ENCODE measurements around the gene THADA. TPM values are rescaled to one million over a fixed set of nuclear protein-coding genes. Genes with fewer than 3 reads are reported as not detected.

The THADA gene
- total and polyA plus RNA-seq, 2 donors: 11.8 to 20.6 TPM

GRCh38 chr2:43255296-43255910 is 340.4 kb downstream of the THADA start:
- 81% methylated on average over 8 of the region's 8 CpGs for WGBS
- no peak overlapping the region for H3K4me3 ChIP-seq (ENCODE audit: low read length in 2 of 2)
- H3K9me3 ChIP-seq (ENCODE audit: control insufficient read depth in 2 of 2, insufficient read depth in 1 of 2, low read length in 1 of 2): no peaks in the 10 kb centered on the region
- peaks cover 0 to 13% of the 10 kb centered on the region in 2 donors for H3K4me1 ChIP-seq (ENCODE audit: control insufficient read depth in 2 of 2, insufficient read depth in 2 of 2, low read length in 2 of 2)
- no peaks in the 10 kb centered on the region for H3K27me3 ChIP-seq (ENCODE audit: control insufficient read depth in 2 of 2, insufficient read depth in 1 of 2, low read length in 1 of 2)
- peaks cover 7 to 9% of the 10 kb centered on the region in 2 donors for H3K36me3 ChIP-seq (ENCODE audit: control insufficient read depth in 2 of 2, insufficient read depth in 2 of 2, low read length in 1 of 2)
- DNase-seq (ENCODE audit: low read depth in 6 of 9, low spot score in 9 of 9): no peak
- H3K27ac ChIP-seq (ENCODE audit: low read depth in 1 of 2, low read length in 1 of 2): peak overlapping the region in 1 of 2 donors; percentile 47

GRCh38 chr2:43254331-43254730 is 341.5 kb downstream of the THADA start:
- Histone ChIP-seq H3K4me3 (ENCODE audit: low read length in 2 of 2) (no peak overlapping the region), H3K27ac (ENCODE audit: low read depth in 1 of 2, low read length in 1 of 2) (no peak overlapping the region), H3K9me3 (ENCODE audit: control insufficient read depth in 2 of 2, insufficient read depth in 1 of 2, low read length in 1 of 2) (no peaks in the 10 kb centered on the region), H3K4me1 (ENCODE audit: control insufficient read depth in 2 of 2, insufficient read depth in 2 of 2, low read length in 2 of 2) (peaks cover 0 to 13% of the 10 kb centered on the region in 2 donors), H3K27me3 (ENCODE audit: control insufficient read depth in 2 of 2, insufficient read depth in 1 of 2, low read length in 1 of 2) (no peaks in the 10 kb centered on the region), H3K36me3 (ENCODE audit: control insufficient read depth in 2 of 2, insufficient read depth in 2 of 2, low read length in 1 of 2) (peaks cover 7 to 9% of the 10 kb centered on the region in 2 donors)
- WGBS: 98% methylated on average over 5 of the region's 5 CpGs
- DNase-seq (ENCODE audit: low read depth in 6 of 9, low spot score in 9 of 9): no peak

GRCh38 chr2:43251171-43251731 is 344.6 kb downstream of the THADA start:
- Histone ChIP-seq H3K4me3 (ENCODE audit: low read length in 2 of 2) (no peak overlapping the region), H3K4me1 (ENCODE audit: control insufficient read depth in 2 of 2, insufficient read depth in 2 of 2, low read length in 2 of 2) (peaks cover 0 to 13% of the 10 kb centered on the region in 2 donors), H3K9me3 (ENCODE audit: control insufficient read depth in 2 of 2, insufficient read depth in 1 of 2, low read length in 1 of 2) (no peaks in the 10 kb centered on the region), H3K27ac (ENCODE audit: low read depth in 1 of 2, low read length in 1 of 2) (peak overlapping the region; percentile 38 to 85), H3K27me3 (ENCODE audit: control insufficient read depth in 2 of 2, insufficient read depth in 1 of 2, low read length in 1 of 2) (no peaks in the 10 kb centered on the region), H3K36me3 (ENCODE audit: control insufficient read depth in 2 of 2, insufficient read depth in 2 of 2, low read length in 1 of 2) (peaks cover under 1 to 4% of the 10 kb centered on the region in 2 donors)
- 65% methylated on average over 5 of the region's 5 CpGs for WGBS
- DNase-seq (ENCODE audit: low read depth in 6 of 9, low spot score in 9 of 9): peak in 2 of 9 donors; percentile 9 to 33

- H3K27ac ChIP-seq (ENCODE audit: low read depth in 1 of 2, low read length in 1 of 2): no peak overlapping the region
Measured at GRCh38 chr2:43250015-43250414, 345.8 kb downstream of the THADA start.

GRCh38 chr2:43248621-43249020 is 347.2 kb downstream of the THADA start:
- DNase-seq (ENCODE audit: low read depth in 6 of 9, low spot score in 9 of 9): no peak
- Histone ChIP-seq H3K27me3 (ENCODE audit: control insufficient read depth in 2 of 2, insufficient read depth in 1 of 2, low read length in 1 of 2) (no peaks in the 10 kb centered on the region), H3K9me3 (ENCODE audit: control insufficient read depth in 2 of 2, insufficient read depth in 1 of 2, low read length in 1 of 2) (no peaks in the 10 kb centered on the region), H3K36me3 (ENCODE audit: control insufficient read depth in 2 of 2, insufficient read depth in 2 of 2, low read length in 1 of 2) (peaks cover 4 to 10% of the 10 kb centered on the region in 2 donors), H3K4me1 (ENCODE audit: control insufficient read depth in 2 of 2, insufficient read depth in 2 of 2, low read length in 2 of 2) (peaks cover 0 to 13% of the 10 kb centered on the region in 2 donors), H3K4me3 (ENCODE audit: low read length in 2 of 2) (no peak overlapping the region), H3K27ac (ENCODE audit: low read depth in 1 of 2, low read length in 1 of 2) (no peak overlapping the region)
- WGBS: 97% methylated on average over 7 of the region's 7 CpGs

More at GRCh38 chr2:43250015-43250414, 345.8 kb downstream of the THADA start:
- Histone ChIP-seq H3K36me3 (ENCODE audit: control insufficient read depth in 2 of 2, insufficient read depth in 2 of 2, low read length in 1 of 2) (peaks cover 3 to 4% of the 10 kb centered on the region in 2 donors), H3K27me3 (ENCODE audit: control insufficient read depth in 2 of 2, insufficient read depth in 1 of 2, low read length in 1 of 2) (no peaks in the 10 kb centered on the region), H3K4me3 (ENCODE audit: low read length in 2 of 2) (no peak overlapping the region), H3K4me1 (ENCODE audit: control insufficient read depth in 2 of 2, insufficient read depth in 2 of 2, low read length in 2 of 2) (peaks cover 0 to 13% of the 10 kb centered on the region in 2 donors), H3K9me3 (ENCODE audit: control insufficient read depth in 2 of 2, insufficient read depth in 1 of 2, low read length in 1 of 2) (no peaks in the 10 kb centered on the region)
- WGBS: 99% methylated on average over 2 of the region's 2 CpGs
- DNase-seq (ENCODE audit: low read depth in 6 of 9, low spot score in 9 of 9): no peak

GRCh38 chr2:43246641-43247040 is 349.2 kb downstream of the THADA start:
- no peak overlapping the region for H3K4me3 ChIP-seq (ENCODE audit: low read length in 2 of 2)
- no peaks in the 10 kb centered on the region for H3K9me3 ChIP-seq (ENCODE audit: control insufficient read depth in 2 of 2, insufficient read depth in 1 of 2, low read length in 1 of 2)
- 94% methylated on average over 3 of the region's 3 CpGs for WGBS
- H3K36me3 ChIP-seq (ENCODE audit: control insufficient read depth in 2 of 2, insufficient read depth in 2 of 2, low read length in 1 of 2): peaks cover 0 to 10% of the 10 kb centered on the region in 2 donors
- no peaks in the 10 kb centered on the region for H3K27me3 ChIP-seq (ENCODE audit: control insufficient read depth in 2 of 2, insufficient read depth in 1 of 2, low read length in 1 of 2)
- H3K4me1 ChIP-seq (ENCODE audit: control insufficient read depth in 2 of 2, insufficient read depth in 2 of 2, low read length in 2 of 2): peaks cover 0 to 10% of the 10 kb centered on the region in 2 donors
- DNase-seq (ENCODE audit: low read depth in 6 of 9, low spot score in 9 of 9): no peak
- H3K27ac ChIP-seq (ENCODE audit: low read depth in 1 of 2, low read length in 1 of 2): no peak overlapping the region

- Histone ChIP-seq H3K36me3 (ENCODE audit: control insufficient read depth in 2 of 2, insufficient read depth in 2 of 2, low read length in 1 of 2) (peaks cover 0 to 10% of the 10 kb centered on the region in 2 donors), H3K27ac (ENCODE audit: low read depth in 1 of 2, low read length in 1 of 2) (no peak overlapping the region), H3K4me1 (ENCODE audit: control insufficient read depth in 2 of 2, insufficient read depth in 2 of 2, low read length in 2 of 2) (no peaks in the 10 kb centered on the region), H3K9me3 (ENCODE audit: control insufficient read depth in 2 of 2, insufficient read depth in 1 of 2, low read length in 1 of 2) (no peaks in the 10 kb centered on the region), H3K4me3 (ENCODE audit: low read length in 2 of 2) (no peak overlapping the region), H3K27me3 (ENCODE audit: control insufficient read depth in 2 of 2, insufficient read depth in 1 of 2, low read length in 1 of 2) (no peaks in the 10 kb centered on the region)
- 99% methylated on average over 10 of the region's 10 CpGs for WGBS
- DNase-seq (ENCODE audit: low read depth in 6 of 9, low spot score in 9 of 9): no peak
Measured at GRCh38 chr2:43241558-43241957, 354.3 kb downstream of the THADA start.

- no peak for DNase-seq (ENCODE audit: low read depth in 6 of 9, low spot score in 9 of 9)
- H3K4me1 ChIP-seq (ENCODE audit: control insufficient read depth in 2 of 2, insufficient read depth in 2 of 2, low read length in 2 of 2): no peaks in the 10 kb centered on the region
- peaks cover 0 to 10% of the 10 kb centered on the region in 2 donors for H3K36me3 ChIP-seq (ENCODE audit: control insufficient read depth in 2 of 2, insufficient read depth in 2 of 2, low read length in 1 of 2)
- no peaks in the 10 kb centered on the region for H3K27me3 ChIP-seq (ENCODE audit: control insufficient read depth in 2 of 2, insufficient read depth in 1 of 2, low read length in 1 of 2)
- H3K4me3 ChIP-seq (ENCODE audit: low read length in 2 of 2): no peak overlapping the region
- 84% methylated on average over 5 of the region's 5 CpGs for WGBS
- peak overlapping the region in 1 of 2 donors; percentile 42 for H3K27ac ChIP-seq (ENCODE audit: low read depth in 1 of 2, low read length in 1 of 2)
- no peaks in the 10 kb centered on the region for H3K9me3 ChIP-seq (ENCODE audit: control insufficient read depth in 2 of 2, insufficient read depth in 1 of 2, low read length in 1 of 2)
Measured at GRCh38 chr2:43240766-43241150, 355.1 kb downstream of the THADA start.

GRCh38 chr2:43239981-43240765 is 355.7 kb downstream of the THADA start:
- Histone ChIP-seq H3K36me3 (ENCODE audit: control insufficient read depth in 2 of 2, insufficient read depth in 2 of 2, low read length in 1 of 2) (peaks cover 0 to 7% of the 10 kb centered on the region in 2 donors), H3K27me3 (ENCODE audit: control insufficient read depth in 2 of 2, insufficient read depth in 1 of 2, low read length in 1 of 2) (no peaks in the 10 kb centered on the region), H3K27ac (ENCODE audit: low read depth in 1 of 2, low read length in 1 of 2) (peak overlapping the region; percentile 31 to 46), H3K9me3 (ENCODE audit: control insufficient read depth in 2 of 2, insufficient read depth in 1 of 2, low read length in 1 of 2) (no peaks in the 10 kb centered on the region), H3K4me3 (ENCODE audit: low read length in 2 of 2) (no peak overlapping the region), H3K4me1 (ENCODE audit: control insufficient read depth in 2 of 2, insufficient read depth in 2 of 2, low read length in 2 of 2) (no peaks in the 10 kb centered on the region)
- no peak for DNase-seq (ENCODE audit: low read depth in 6 of 9, low spot score in 9 of 9)
- WGBS: 82% methylated on average over 13 of the region's 13 CpGs
